GM20000 (cell line): ENCODE data around the gene OGFOD2.

ENCODE experiments used
- DNase-seq: peaks from one replicate; pipeline ENCODE4 v3.0.0; 2012; ENCODE audit warnings: low spot score
- CTCF ChIP-seq: IDR thresholded peaks from 2 replicates; pipeline ENCODE4 v1.5.1; 2012; ENCODE audit warnings: mild to moderate bottlenecking, control low read depth; ENCODE audit errors: extremely low read depth, missing control alignments

OGFOD2 gene

GRCh38 chr12:123024819-123025391 lies 49.9 kb downstream of the OGFOD2 start:
- DNase-seq = no peak
- no peak for TF ChIP-seq CTCF

GRCh38 chr12:123026094-123026853 lies 51.2 kb downstream of the OGFOD2 start:
- no peak for TF ChIP-seq CTCF
- DNase-seq = no peak

GRCh38 chr12:123027726-123028445 lies 52.8 kb downstream of the OGFOD2 start:
- no peak for DNase-seq
- TF ChIP-seq CTCF = no peak

- DNase-seq = no peak
- TF ChIP-seq CTCF = no peak
Observed at GRCh38 chr12:123028475-123028874, 53.4 kb downstream of the OGFOD2 start.

- no peak for DNase-seq
- no peak for TF ChIP-seq CTCF
Observed at GRCh38 chr12:123029550-123029949, 54.5 kb downstream of the OGFOD2 start.
